IMR-90 (cell line): ENCODE measurements around the gene CHMP1B. TPM values are rescaled to one million over a fixed set of nuclear protein-coding genes. Genes with fewer than 3 reads are reported as not detected.

Experiments
- ATAC-seq: fragments of 200-7000 bp; cut with Tn5 transposase; 2 replicates; pipeline ENCODE4 v1.9.1; 2020; ENCODE audit warnings: low read depth, mild to moderate bottlenecking, moderate library complexity
- BruUV-seq: library from RNA; stranded (reverse); fragments of 400-500 nt; replicated peaks from 2 replicates; lab custom pipeline; 2021; lab: Mats Ljungman, UMichigan
- CTCF ChIA-PET: fragments of 300-600 bp; formaldehyde crosslinking; extraction: SDS; loops from one replicate; lab custom pipeline; 2021; ENCODE audit warnings: antibody characterized with exemption; lab: Yijun Ruan, JAX
- POLR2A ChIA-PET: fragments of 300-600 bp; sonication (Branson Sonifier 250); formaldehyde crosslinking; loops from one replicate; lab custom pipeline; 2022; ENCODE audit warnings: antibody characterized with exemption; ENCODE audit not compliant: unreplicated experiment; lab: Charles Lee
- DNase-seq: peaks from one replicate; pipeline ENCODE4 v3.0.0; 2013
- H2AFZ ChIP-seq: replicated peaks from 2 replicates; pipeline ENCODE3; 2013; ENCODE audit warnings: low read length, mild to moderate bottlenecking; ENCODE audit not compliant: poor library complexity
- H2AK5ac ChIP-seq: 2 replicates; pipeline ENCODE4 v1.6.1; 2013; ENCODE audit warnings: low read depth, low read length, inconsistent platforms
- H2AK9ac ChIP-seq: replicated peaks from 2 replicates; pipeline ENCODE3; 2013; ENCODE audit warnings: mild to moderate bottlenecking, low read depth, low read length, moderate library complexity; ENCODE audit not compliant: poor library complexity
- H2BK120ac ChIP-seq: 2 replicates; pipeline ENCODE4 v1.6.1; 2013; ENCODE audit warnings: low read depth, low read length, inconsistent platforms
- H2BK15ac ChIP-seq: 3 replicates; pipeline ENCODE4 v1.6.1; 2013; ENCODE audit warnings: low read depth, low read length, inconsistent platforms
- H2BK20ac ChIP-seq: 2 replicates; pipeline ENCODE4 v1.6.1; 2013; ENCODE audit warnings: low read depth, mild to moderate bottlenecking, inconsistent platforms, low read length, moderate library complexity
- H2BK5ac ChIP-seq: 2 replicates; pipeline ENCODE4 v1.6.1; 2013; ENCODE audit warnings: mild to moderate bottlenecking, low read depth, low read length, inconsistent platforms; ENCODE audit not compliant: poor library complexity, severe bottlenecking
- H3K14ac ChIP-seq: replicated peaks from 2 replicates; pipeline ENCODE4 v1.6.1; 2013; ENCODE audit warnings: low read depth, low read length, inconsistent platforms
- H3K18ac ChIP-seq: 2 replicates; pipeline ENCODE4 v1.6.1; 2013; ENCODE audit warnings: low read depth, low read length, control low read depth
- H3K23ac ChIP-seq: 2 replicates; pipeline ENCODE4 v1.6.1; 2013; ENCODE audit warnings: low read depth, low read length, inconsistent platforms
- H3K27ac ChIP-seq: 2 replicates; pipeline ENCODE4 v1.5.1; 2013; ENCODE audit warnings: mild to moderate bottlenecking, control low read depth, low read length; ENCODE audit not compliant: insufficient read depth
- H3K27me3 ChIP-seq: 2 replicates; pipeline ENCODE4 v1.6.1; 2013; ENCODE audit warnings: low read length; ENCODE audit not compliant: control insufficient read depth, insufficient read depth
- H3K36me3 ChIP-seq: 2 replicates; pipeline ENCODE4 v1.6.1; 2013; ENCODE audit warnings: low read length, mixed read lengths; ENCODE audit not compliant: control insufficient read depth, insufficient read depth
- H3K4ac ChIP-seq: 2 replicates; pipeline ENCODE4 v1.6.1; 2013; ENCODE audit warnings: low read depth, low read length, inconsistent platforms
- H3K4me1 ChIP-seq: 2 replicates; pipeline ENCODE4 v1.6.1; 2013; ENCODE audit warnings: low read length, mixed read lengths; ENCODE audit not compliant: control insufficient read depth, insufficient read depth
- H3K4me2 ChIP-seq: 2 replicates; pipeline ENCODE4 v1.6.1; 2013; ENCODE audit warnings: low read depth, mild to moderate bottlenecking, control low read depth, low read length, moderate library complexity
- H3K4me3 ChIP-seq: 2 replicates; pipeline ENCODE4 v1.5.1; 2013; ENCODE audit warnings: low read depth, mild to moderate bottlenecking, control low read depth, low read length, moderate library complexity; ENCODE audit not compliant: insufficient read depth
- H3K56ac ChIP-seq: 2 replicates; pipeline ENCODE4 v1.6.1; 2013; ENCODE audit warnings: low read length, inconsistent platforms; ENCODE audit not compliant: insufficient read depth; ENCODE audit errors: extremely low read depth
- H3K79me1 ChIP-seq, 2 experiments: 2 replicates each; pipeline ENCODE4 v1.6.1; 2013; ENCODE audit warnings: low read length in 2 of 2, inconsistent platforms in 1 of 2, low read depth in 1 of 2
- H3K9ac ChIP-seq: 2 replicates; pipeline ENCODE4 v1.6.1; 2013; ENCODE audit warnings: low read depth, low read length, control low read depth
- H3K9me1 ChIP-seq: 2 replicates; pipeline ENCODE4 v1.6.1; 2013; ENCODE audit warnings: low read length, inconsistent platforms; ENCODE audit not compliant: insufficient read depth
- H3K9me3 ChIP-seq: 2 replicates; pipeline ENCODE4 v1.6.1; 2013; ENCODE audit warnings: low read length; ENCODE audit not compliant: control insufficient read depth, insufficient read depth
- H4K20me1 ChIP-seq: 2 replicates; pipeline ENCODE4 v1.6.1; 2013; ENCODE audit warnings: low read length, inconsistent platforms; ENCODE audit not compliant: insufficient read depth
- H4K5ac ChIP-seq: 2 replicates; pipeline ENCODE4 v1.6.1; 2013; ENCODE audit warnings: mild to moderate bottlenecking, low read depth, low read length, control low read depth
- H4K8ac ChIP-seq, 2 experiments: 2 replicates each; pipeline ENCODE4 v1.6.1; 2013; ENCODE audit warnings: low read depth in 2 of 2, low read length in 2 of 2, control low read depth in 1 of 2, inconsistent platforms in 1 of 2
- H4K91ac ChIP-seq: 2 replicates; pipeline ENCODE4 v1.6.1; 2013; ENCODE audit warnings: low read depth, low read length, inconsistent platforms; ENCODE audit not compliant: insufficient read depth
- BHLHE40 ChIP-seq: fragments of 150-350 bp; IDR thresholded peaks from 2 replicates; pipeline ENCODE4 v1.6.1; 2016; ENCODE audit warnings: mild to moderate bottlenecking, low read depth, low read length
- CEBPB ChIP-seq: IDR thresholded peaks from 2 replicates; pipeline ENCODE4 v1.6.1; 2012; ENCODE audit warnings: low read depth, low read length, improper control_type of control experiment
- CHD1 ChIP-seq: IDR thresholded peaks from 2 replicates; pipeline ENCODE4 v1.6.1; 2012; ENCODE audit warnings: low read depth, low read length, improper control_type of control experiment
- CTCF ChIP-seq: conservative IDR thresholded peaks from 2 replicates; pipeline ENCODE4 v1.5.1; 2012; ENCODE audit warnings: mild to moderate bottlenecking, low read depth, low read length, improper control_type of control experiment
- ELK1 ChIP-seq: fragments of 150-350 bp; IDR thresholded peaks from 2 replicates; pipeline ENCODE4 v1.6.1; 2016; ENCODE audit warnings: low read depth, mild to moderate bottlenecking, low read length, moderate library complexity, borderline replicate concordance
- FOS ChIP-seq: fragments of 150-350 bp; IDR thresholded peaks from 2 replicates; pipeline ENCODE4 v1.6.1; 2016; ENCODE audit warnings: low read depth, low read length
- MAFK ChIP-seq: IDR thresholded peaks from 2 replicates; pipeline ENCODE4 v1.6.1; 2012; ENCODE audit warnings: low read depth, low read length, improper control_type of control experiment
- MAZ ChIP-seq: IDR thresholded peaks from 2 replicates; pipeline ENCODE4 v1.6.1; 2012; ENCODE audit warnings: low read depth, mild to moderate bottlenecking, low read length, improper control_type of control experiment, moderate library complexity, borderline replicate concordance
- MXI1 ChIP-seq: IDR thresholded peaks from 2 replicates; pipeline ENCODE4 v1.6.1; 2012; ENCODE audit warnings: low read depth, mild to moderate bottlenecking, low read length, moderate library complexity, borderline replicate concordance
- NFE2L2 ChIP-seq: fragments of 150-350 bp; IDR thresholded peaks from 2 replicates; pipeline ENCODE4 v1.6.1; 2016; ENCODE audit warnings: low read depth, mild to moderate bottlenecking, low read length
- POLR2A ChIP-seq: IDR thresholded peaks from 2 replicates; pipeline ENCODE4 v1.6.1; 2012; ENCODE audit warnings: mild to moderate bottlenecking, low read depth, low read length
- RCOR1 ChIP-seq: IDR thresholded peaks from 2 replicates; pipeline ENCODE4 v1.6.1; 2012; ENCODE audit warnings: mild to moderate bottlenecking, low read length, improper control_type of control experiment; ENCODE audit not compliant: insufficient replicate concordance
- RFX5 ChIP-seq: IDR thresholded peaks from 2 replicates; pipeline ENCODE4 v1.8.0; 2012; ENCODE audit warnings: low read depth, mild to moderate bottlenecking, low read length, moderate library complexity
- SMC3 ChIP-seq: fragments of 150-350 bp; IDR thresholded peaks from 2 replicates; pipeline ENCODE4 v1.6.1; 2016; ENCODE audit warnings: low read depth, mild to moderate bottlenecking, antibody characterized with exemption, low read length, moderate library complexity
- USF2 ChIP-seq: fragments of 150-350 bp; IDR thresholded peaks from 2 replicates; pipeline ENCODE4 v1.6.1; 2017; ENCODE audit warnings: mild to moderate bottlenecking, antibody characterized with exemption, low read length, low read depth
- WGBS, 2 experiments: methylation state at CpG; one replicate each; pipeline versions ENCODE4 v1.1.5 to v1.1.7; 2013; ENCODE audit warnings: missing lambda C conversion rate in 2 of 2; ENCODE audit not compliant: insufficient read length in 1 of 2; ENCODE audit errors: extremely low coverage in 2 of 2; 5-methylcytosine and 5-hydroxymethylcytosine counted together
- dilution Hi-C: fragments of 300-500 bp; cut with HindIII; formaldehyde crosslinking; loops from one replicate; pipeline ENCODE4 v1.14.3; 2018; ENCODE audit warnings: low sequenced_read_pairs; ENCODE audit not compliant: unreplicated experiment
- in situ Hi-C: fragments of 300-500 bp; cut with MboI; formaldehyde crosslinking; loops from 3 replicates; pipeline ENCODE4 v1.14.3; 2019; ENCODE audit warnings: low sequenced_read_pairs, inconsistent platforms, mixed read lengths
- intact Hi-C: fragments of 100-400 bp; cut with micrococcal nuclease; formaldehyde crosslinking; loops from 2 replicates; pipeline ENCODE4 v1.10.0; 2022
- polyA plus RNA-seq, 3 experiments: library from polyadenylated mRNA; depleted of rRNA; stranded (reverse); fragments of >200 nt; gene quantifications; 2 replicates each; pipeline ENCODE4 v1.2.3, GENCODE V29; 2012; ENCODE audit warnings: low replicate concordance in 1 of 3
- total RNA-seq: library from RNA; depleted of rRNA; stranded (reverse); fragments of >200 nt; gene quantifications from 2 replicates; pipeline ENCODE4 v1.2.3, GENCODE V29; 2012

CHMP1B gene
- total and polyA plus RNA-seq, 2 of the 4 experiments (the other 2 are of a cell fraction), result 21.1 to 39.4 TPM

GRCh38 chr18:11889284-11889683 is 38.1 kb downstream of the CHMP1B start:
- no peak overlapping the region for H3K56ac ChIP-seq
- no peak overlapping the region for H3K27ac ChIP-seq
- H3K9me3 ChIP-seq, result no peaks in the 10 kb centered on the region
- H4K20me1 ChIP-seq, result no peaks in the 10 kb centered on the region
- H2AK5ac ChIP-seq, result no peak overlapping the region
- DNase-seq (no peak), ATAC-seq (no peak)
- H3K27me3 ChIP-seq, result no peaks in the 10 kb centered on the region
- H3K23ac ChIP-seq, result no peak overlapping the region
- dilution Hi-C loops (no loop called here), in situ Hi-C loops (no loop called here), intact Hi-C loops (no loop called here)
- WGBS, 2 experiments, result 83% methylated on average over 2 of the region's 5 CpGs; no CpG with 5 or more reads in 1 of the 2 experiments
- H4K5ac ChIP-seq, result no peak overlapping the region
- no peak overlapping the region for H3K4ac ChIP-seq
- H2BK20ac ChIP-seq, result no peak overlapping the region
- no peak overlapping the region for H2BK5ac ChIP-seq
- BruUV-seq, result no TSS peak
- H3K4me2 ChIP-seq, result no peak overlapping the region
- no peak overlapping the region for H4K91ac ChIP-seq
- H3K36me3 ChIP-seq, result peaks cover 38% of the 10 kb centered on the region
- H2BK15ac ChIP-seq, result no peak overlapping the region
- H2AFZ ChIP-seq, result no peak overlapping the region
- no peaks in the 10 kb centered on the region for H3K79me1 ChIP-seq
- no peak overlapping the region for H3K4me3 ChIP-seq
- H3K14ac ChIP-seq, result no peak overlapping the region
- CTCF ChIA-PET, result no interaction called here
- TF ChIP-seq CHD1 (no peak), POLR2A (no peak), BHLHE40 (no peak), MXI1 (no peak), ELK1 (no peak), MAZ (no peak), SMC3 (no peak), CEBPB (no peak), MAFK (no peak), CTCF (no peak), NFE2L2 (no peak), RFX5 (no peak), FOS (no peak), USF2 (no peak), RCOR1 (no peak)
- POLR2A ChIA-PET, result no interaction called here
- H2BK120ac ChIP-seq, result no peak overlapping the region
- peaks cover 12% of the 10 kb centered on the region for H3K9me1 ChIP-seq
- no peak overlapping the region for H3K9ac ChIP-seq
- no peak overlapping the region for H2AK9ac ChIP-seq
- H3K4me1 ChIP-seq, result peaks cover 2% of the 10 kb centered on the region; the same call in 1 of the 2 replicates
- H3K18ac ChIP-seq, result no peak overlapping the region
- H4K8ac ChIP-seq, result no peak overlapping the region
